DOHH2 (cell line): ENCODE data around the gene MYCL.

Experiments used
- H3F3A ChIP-seq: fragments of 200-600 bp; sonication (generic), shearing (Covaris generic); 2 replicates; pipeline ENCODE4 v1.6.0; 2016; ENCODE audit warnings: antibody characterized with exemption, mild to moderate bottlenecking; ENCODE audit not compliant: control insufficient read depth, insufficient read depth
- H3K27ac ChIP-seq: fragments of 200-600 bp; sonication (generic); 2 replicates; pipeline ENCODE4 v1.5.1; 2014; ENCODE audit warnings: low read depth, mild to moderate bottlenecking, low read length, moderate library complexity
- H3K27me3 ChIP-seq: fragments of 200-600 bp; sonication (generic); 2 replicates; pipeline ENCODE4 v1.6.1; 2014; ENCODE audit warnings: mild to moderate bottlenecking, low read length, mixed read lengths; ENCODE audit not compliant: control insufficient read depth
- H3K36me3 ChIP-seq: fragments of 200-600 bp; sonication (generic); 2 replicates; pipeline ENCODE4 v1.6.1; 2014; ENCODE audit warnings: mild to moderate bottlenecking, low read length, moderate library complexity, mixed read lengths; ENCODE audit not compliant: control insufficient read depth
- H3K4me1 ChIP-seq: fragments of 200-600 bp; sonication (generic); 2 replicates; pipeline ENCODE4 v1.6.1; 2014; ENCODE audit warnings: mild to moderate bottlenecking, low read length, mixed read lengths; ENCODE audit not compliant: control insufficient read depth
- H3K4me2 ChIP-seq: fragments of 200-600 bp; sonication (generic); 2 replicates; pipeline ENCODE4 v1.6.0; 2014; ENCODE audit warnings: mild to moderate bottlenecking, low read length, moderate library complexity
- H3K4me3 ChIP-seq: fragments of 200-600 bp; sonication (generic); 2 replicates; pipeline ENCODE4 v1.5.1; 2014; ENCODE audit warnings: mild to moderate bottlenecking, low read length, mixed read lengths
- H3K79me2 ChIP-seq: fragments of 200-600 bp; sonication (generic); 2 replicates; pipeline ENCODE4 v1.6.1; 2014; ENCODE audit warnings: mild to moderate bottlenecking, low read length, mixed read lengths; ENCODE audit not compliant: control insufficient read depth
- H3K9me2 ChIP-seq: fragments of 200-600 bp; sonication (generic); replicated peaks from 2 replicates; pipeline ENCODE4 v1.6.1; 2014; ENCODE audit warnings: mild to moderate bottlenecking, low read length, mixed read lengths; ENCODE audit not compliant: control insufficient read depth
- H3K9me3 ChIP-seq: fragments of 200-600 bp; sonication (generic); 2 replicates; pipeline ENCODE4 v1.6.1; 2014; ENCODE audit warnings: antibody characterized with exemption, low read length, mixed read lengths; ENCODE audit not compliant: control insufficient read depth, insufficient read depth
- H4K20me1 ChIP-seq: fragments of 200-600 bp; sonication (generic); 2 replicates; pipeline ENCODE4 v1.6.0; 2014; ENCODE audit warnings: low read depth, mild to moderate bottlenecking, antibody characterized with exemption, low read length, moderate library complexity; ENCODE audit not compliant: control insufficient read depth, insufficient read depth
- EZH2phosphoT487 ChIP-seq: fragments of 200-600 bp; sonication (generic); IDR thresholded peaks from 2 replicates; pipeline ENCODE4 v1.6.1; 2017; ENCODE audit warnings: borderline replicate concordance, mild to moderate bottlenecking, antibody characterized with exemption, low read length, moderate library complexity, mixed read lengths
- TF ChIP-seq, protein P1 (sequence below): fragments of 200-600 bp; sonication (generic); IDR thresholded peaks from one replicate; pipeline ENCODE4 v1.5.1; 2014; ENCODE audit warnings: antibody characterized with exemption, mild to moderate bottlenecking, low read depth, low read length; ENCODE audit not compliant: poor library complexity, severe bottlenecking

Gene MYCL

DNA sequence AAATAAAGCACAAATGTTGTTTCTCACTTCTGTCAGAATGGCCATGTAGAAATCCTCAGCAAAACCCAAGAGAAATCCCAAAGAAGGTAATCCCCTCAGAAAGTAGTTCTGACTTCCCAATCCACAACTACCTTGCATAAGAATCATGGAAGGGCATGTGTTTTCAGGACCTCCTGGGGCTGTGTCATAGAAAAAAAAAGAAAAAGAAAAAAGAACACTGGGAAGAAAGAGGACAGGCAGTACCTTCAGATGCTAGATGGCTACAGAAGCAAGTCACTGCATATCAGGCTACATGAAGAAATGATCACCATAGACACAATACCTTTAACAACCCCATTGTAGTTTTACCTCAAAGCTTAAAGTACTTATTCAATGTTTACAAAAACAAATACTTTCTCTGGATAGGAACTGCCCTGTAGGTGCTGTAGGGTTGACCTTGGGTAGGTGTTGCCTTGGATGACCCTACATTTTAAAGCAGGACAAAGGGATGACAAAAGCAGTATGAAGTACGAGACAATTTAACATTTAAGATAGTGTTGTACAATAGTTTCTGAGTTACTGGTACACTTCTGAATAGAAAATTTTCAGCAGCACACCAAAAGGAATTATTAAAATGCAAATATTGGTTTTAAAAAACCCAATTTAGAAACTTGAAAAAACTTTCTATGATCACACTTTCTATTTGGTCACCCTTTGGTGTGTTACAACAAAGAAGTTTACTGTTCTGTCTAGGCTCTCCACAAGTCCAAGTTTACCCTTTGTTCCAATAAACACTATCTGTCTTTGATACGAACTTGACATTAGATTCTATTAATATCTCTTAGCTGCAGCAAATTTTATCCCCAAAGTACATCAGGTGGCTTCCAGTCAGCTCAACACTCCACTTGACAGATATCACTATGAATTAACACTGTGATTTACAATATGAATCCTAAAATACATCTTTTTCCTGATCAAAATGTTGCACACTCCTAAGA is 23.4 kb downstream of the MYCL start:
- H3K4me3 ChIP-seq: no peak overlapping the region
- no peaks in the 10 kb centered on the region for H3K27me3 ChIP-seq
- no peak overlapping the region for H3K27ac ChIP-seq
- H3K9me2 ChIP-seq: no peaks in the 10 kb centered on the region
- H3K79me2 ChIP-seq: peaks cover 100% of the 10 kb centered on the region
- peaks cover 34% of the 10 kb centered on the region for H3K36me3 ChIP-seq
- no peaks in the 10 kb centered on the region for H3K9me3 ChIP-seq
- no peak for TF ChIP-seq EZH2phosphoT487
- TF ChIP-seq, protein P1, sequence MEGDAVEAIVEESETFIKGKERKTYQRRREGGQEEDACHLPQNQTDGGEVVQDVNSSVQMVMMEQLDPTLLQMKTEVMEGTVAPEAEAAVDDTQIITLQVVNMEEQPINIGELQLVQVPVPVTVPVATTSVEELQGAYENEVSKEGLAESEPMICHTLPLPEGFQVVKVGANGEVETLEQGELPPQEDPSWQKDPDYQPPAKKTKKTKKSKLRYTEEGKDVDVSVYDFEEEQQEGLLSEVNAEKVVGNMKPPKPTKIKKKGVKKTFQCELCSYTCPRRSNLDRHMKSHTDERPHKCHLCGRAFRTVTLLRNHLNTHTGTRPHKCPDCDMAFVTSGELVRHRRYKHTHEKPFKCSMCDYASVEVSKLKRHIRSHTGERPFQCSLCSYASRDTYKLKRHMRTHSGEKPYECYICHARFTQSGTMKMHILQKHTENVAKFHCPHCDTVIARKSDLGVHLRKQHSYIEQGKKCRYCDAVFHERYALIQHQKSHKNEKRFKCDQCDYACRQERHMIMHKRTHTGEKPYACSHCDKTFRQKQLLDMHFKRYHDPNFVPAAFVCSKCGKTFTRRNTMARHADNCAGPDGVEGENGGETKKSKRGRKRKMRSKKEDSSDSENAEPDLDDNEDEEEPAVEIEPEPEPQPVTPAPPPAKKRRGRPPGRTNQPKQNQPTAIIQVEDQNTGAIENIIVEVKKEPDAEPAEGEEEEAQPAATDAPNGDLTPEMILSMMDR: no peak
- peak overlapping the region; percentile 27 for H3K4me2 ChIP-seq
- H3F3A ChIP-seq: 0 out of 2 replicates have a peak, but pooled peaks cover 4% of the 10 kb centered on the region
- peaks cover 56% of the 10 kb centered on the region for H3K4me1 ChIP-seq
- H4K20me1 ChIP-seq: no peaks in the 10 kb centered on the region

GRCh38 chr1:39877231-39877778 is 24.4 kb downstream of the MYCL start:
- Histone ChIP-seq H3K27ac (no peak overlapping the region), H3K79me2 (peaks cover 99% of the 10 kb centered on the region), H3K4me3 (peak overlapping the region; percentile 4; the same call in 1 of the 2 replicates), H3K4me1 (peaks cover 57% of the 10 kb centered on the region), H3K9me2 (no peaks in the 10 kb centered on the region), H3K36me3 (peaks cover 38% of the 10 kb centered on the region), H3K9me3 (no peaks in the 10 kb centered on the region), H4K20me1 (0 out of 2 replicates have a peak, but pooled peaks cover 3% of the 10 kb centered on the region), H3K4me2 (peak overlapping the region; percentile 27), H3F3A (peaks cover 9% of the 10 kb centered on the region; the same call in 1 of the 2 replicates), H3K27me3 (no peaks in the 10 kb centered on the region)
- TF ChIP-seq EZH2phosphoT487: no peak
- TF ChIP-seq, protein P1: no peak

DNA sequence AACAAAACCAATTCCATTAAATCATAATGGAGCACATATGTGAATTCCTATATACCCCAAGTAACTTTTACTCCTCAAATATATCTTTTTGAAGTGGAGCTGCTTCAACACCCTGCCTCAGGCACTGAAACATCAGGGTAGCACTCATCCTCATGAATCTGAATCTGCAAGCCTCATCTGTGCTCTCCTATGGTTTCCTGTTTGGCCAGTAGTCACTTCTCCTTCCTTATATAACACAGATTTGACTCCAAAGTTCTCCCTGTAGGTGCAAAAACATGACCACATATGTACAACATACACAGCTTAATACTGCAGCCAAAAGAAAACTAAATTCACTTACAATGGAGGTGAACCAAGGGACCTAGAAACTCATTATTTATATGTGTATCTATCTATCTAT is 25.6 kb downstream of the MYCL start:
- Histone ChIP-seq H3K9me2 (no peaks in the 10 kb centered on the region), H3K9me3 (no peaks in the 10 kb centered on the region), H3K4me3 (no peak overlapping the region), H3F3A (peaks cover 9% of the 10 kb centered on the region; the same call in 1 of the 2 replicates), H3K27ac (no peak overlapping the region), H3K4me2 (peak overlapping the region; percentile 27), H3K36me3 (peaks cover 30% of the 10 kb centered on the region), H3K79me2 (peaks cover 99% of the 10 kb centered on the region), H3K4me1 (peaks cover 46% of the 10 kb centered on the region), H4K20me1 (0 out of 2 replicates have a peak, but pooled peaks cover 3% of the 10 kb centered on the region), H3K27me3 (no peaks in the 10 kb centered on the region)
- TF ChIP-seq, protein P1: no peak
- TF ChIP-seq EZH2phosphoT487: no peak
